ENCODE data around the gene P3H3. TPM values are rescaled to one million over a fixed set of nuclear protein-coding genes. Genes with fewer than 3 reads are reported as not detected.

P3H3 gene, protein sequence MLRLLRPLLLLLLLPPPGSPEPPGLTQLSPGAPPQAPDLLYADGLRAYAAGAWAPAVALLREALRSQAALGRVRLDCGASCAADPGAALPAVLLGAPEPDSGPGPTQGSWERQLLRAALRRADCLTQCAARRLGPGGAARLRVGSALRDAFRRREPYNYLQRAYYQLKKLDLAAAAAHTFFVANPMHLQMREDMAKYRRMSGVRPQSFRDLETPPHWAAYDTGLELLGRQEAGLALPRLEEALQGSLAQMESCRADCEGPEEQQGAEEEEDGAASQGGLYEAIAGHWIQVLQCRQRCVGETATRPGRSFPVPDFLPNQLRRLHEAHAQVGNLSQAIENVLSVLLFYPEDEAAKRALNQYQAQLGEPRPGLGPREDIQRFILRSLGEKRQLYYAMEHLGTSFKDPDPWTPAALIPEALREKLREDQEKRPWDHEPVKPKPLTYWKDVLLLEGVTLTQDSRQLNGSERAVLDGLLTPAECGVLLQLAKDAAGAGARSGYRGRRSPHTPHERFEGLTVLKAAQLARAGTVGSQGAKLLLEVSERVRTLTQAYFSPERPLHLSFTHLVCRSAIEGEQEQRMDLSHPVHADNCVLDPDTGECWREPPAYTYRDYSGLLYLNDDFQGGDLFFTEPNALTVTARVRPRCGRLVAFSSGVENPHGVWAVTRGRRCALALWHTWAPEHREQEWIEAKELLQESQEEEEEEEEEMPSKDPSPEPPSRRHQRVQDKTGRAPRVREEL
- polyA plus RNA-seq (2011; rRNA removed), result 45.5 and 65.3 TPM in 2 replicates
- polyA minus RNA-seq (2011; rRNA and poly(A)+ RNA removed), result 29.9 and 33.6 TPM in 2 replicates

DNA sequence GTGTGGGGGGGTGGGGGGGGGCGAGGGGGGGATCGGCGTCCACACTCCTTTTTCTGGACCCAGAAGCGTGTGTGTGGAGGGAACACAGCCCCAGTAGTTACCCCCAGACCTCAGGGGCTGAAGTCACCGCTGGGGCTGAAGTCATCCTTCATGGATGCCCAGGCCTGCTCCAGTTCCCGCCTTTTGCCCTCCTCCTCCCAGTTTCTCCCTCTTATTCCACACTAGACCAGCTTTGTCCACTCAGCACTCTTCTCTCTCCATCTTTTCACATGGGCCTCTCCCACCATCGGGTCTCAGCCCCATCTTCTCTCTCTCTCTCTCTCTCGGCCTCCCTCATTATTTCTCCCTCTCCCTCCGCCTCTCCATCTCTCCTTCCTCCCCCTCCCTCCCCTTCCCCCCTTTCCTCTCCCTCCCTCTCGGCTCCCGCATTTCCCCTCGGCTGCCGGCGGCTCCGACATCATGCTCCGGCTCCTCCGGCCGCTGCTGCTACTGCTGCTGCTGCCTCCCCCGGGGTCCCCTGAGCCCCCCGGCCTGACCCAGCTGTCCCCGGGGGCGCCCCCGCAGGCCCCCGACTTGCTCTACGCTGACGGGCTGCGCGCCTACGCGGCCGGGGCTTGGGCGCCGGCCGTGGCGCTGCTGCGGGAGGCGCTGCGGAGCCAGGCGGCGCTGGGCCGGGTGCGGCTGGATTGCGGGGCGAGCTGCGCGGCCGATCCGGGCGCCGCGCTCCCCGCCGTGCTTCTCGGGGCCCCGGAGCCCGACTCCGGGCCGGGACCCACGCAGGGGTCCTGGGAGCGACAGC is at the start of gene P3H3:
Gene P3H3 (plus strand): TSS at position 426 of the 799 bp plus-strand sequence. CDS start 34 bp downstream, at position 460.
- H3K27me3 ChIP-seq (ENCODE audit: control insufficient read depth, insufficient read depth, low read length), result no peaks in the 10 kb centered on the region
- no peak for DNase-seq (ENCODE audit: low read depth, low spot score)
- H3K27ac ChIP-seq (ENCODE audit: low read depth, low read length), result peak within 1 kb of the TSS; percentile 82
- CTCF ChIA-PET, result interaction anchor here (0.6 to 11.8 kb wide), 6 partner anchors 15 to 291 kb away, joined by 3 to 165 read pairs (median 4); partner anchors contain the start of gene MLF2
- peak within 1 kb of the TSS; percentile 91 for H3K4me3 ChIP-seq (ENCODE audit: low read depth, low read length)
- POLR2A ChIA-PET, result interaction anchor here (0.5 to 3.6 kb wide), 11 partner anchors 13 to 294 kb away, joined by 3 to 26 read pairs (median 4); partner anchors contain the start of genes CDCA3, GAPDH, GNB3 and MLF2
- TF ChIP-seq, protein P1, sequence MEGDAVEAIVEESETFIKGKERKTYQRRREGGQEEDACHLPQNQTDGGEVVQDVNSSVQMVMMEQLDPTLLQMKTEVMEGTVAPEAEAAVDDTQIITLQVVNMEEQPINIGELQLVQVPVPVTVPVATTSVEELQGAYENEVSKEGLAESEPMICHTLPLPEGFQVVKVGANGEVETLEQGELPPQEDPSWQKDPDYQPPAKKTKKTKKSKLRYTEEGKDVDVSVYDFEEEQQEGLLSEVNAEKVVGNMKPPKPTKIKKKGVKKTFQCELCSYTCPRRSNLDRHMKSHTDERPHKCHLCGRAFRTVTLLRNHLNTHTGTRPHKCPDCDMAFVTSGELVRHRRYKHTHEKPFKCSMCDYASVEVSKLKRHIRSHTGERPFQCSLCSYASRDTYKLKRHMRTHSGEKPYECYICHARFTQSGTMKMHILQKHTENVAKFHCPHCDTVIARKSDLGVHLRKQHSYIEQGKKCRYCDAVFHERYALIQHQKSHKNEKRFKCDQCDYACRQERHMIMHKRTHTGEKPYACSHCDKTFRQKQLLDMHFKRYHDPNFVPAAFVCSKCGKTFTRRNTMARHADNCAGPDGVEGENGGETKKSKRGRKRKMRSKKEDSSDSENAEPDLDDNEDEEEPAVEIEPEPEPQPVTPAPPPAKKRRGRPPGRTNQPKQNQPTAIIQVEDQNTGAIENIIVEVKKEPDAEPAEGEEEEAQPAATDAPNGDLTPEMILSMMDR (IDR thresholded peaks at IDR 0.05; ENCODE audit: low read depth, low read length), result no peak
- no peaks in the 10 kb centered on the region; the same call in 1 of the 2 replicates for H3K9me3 ChIP-seq (ENCODE audit: control insufficient read depth, insufficient read depth, low read length)

DNA sequence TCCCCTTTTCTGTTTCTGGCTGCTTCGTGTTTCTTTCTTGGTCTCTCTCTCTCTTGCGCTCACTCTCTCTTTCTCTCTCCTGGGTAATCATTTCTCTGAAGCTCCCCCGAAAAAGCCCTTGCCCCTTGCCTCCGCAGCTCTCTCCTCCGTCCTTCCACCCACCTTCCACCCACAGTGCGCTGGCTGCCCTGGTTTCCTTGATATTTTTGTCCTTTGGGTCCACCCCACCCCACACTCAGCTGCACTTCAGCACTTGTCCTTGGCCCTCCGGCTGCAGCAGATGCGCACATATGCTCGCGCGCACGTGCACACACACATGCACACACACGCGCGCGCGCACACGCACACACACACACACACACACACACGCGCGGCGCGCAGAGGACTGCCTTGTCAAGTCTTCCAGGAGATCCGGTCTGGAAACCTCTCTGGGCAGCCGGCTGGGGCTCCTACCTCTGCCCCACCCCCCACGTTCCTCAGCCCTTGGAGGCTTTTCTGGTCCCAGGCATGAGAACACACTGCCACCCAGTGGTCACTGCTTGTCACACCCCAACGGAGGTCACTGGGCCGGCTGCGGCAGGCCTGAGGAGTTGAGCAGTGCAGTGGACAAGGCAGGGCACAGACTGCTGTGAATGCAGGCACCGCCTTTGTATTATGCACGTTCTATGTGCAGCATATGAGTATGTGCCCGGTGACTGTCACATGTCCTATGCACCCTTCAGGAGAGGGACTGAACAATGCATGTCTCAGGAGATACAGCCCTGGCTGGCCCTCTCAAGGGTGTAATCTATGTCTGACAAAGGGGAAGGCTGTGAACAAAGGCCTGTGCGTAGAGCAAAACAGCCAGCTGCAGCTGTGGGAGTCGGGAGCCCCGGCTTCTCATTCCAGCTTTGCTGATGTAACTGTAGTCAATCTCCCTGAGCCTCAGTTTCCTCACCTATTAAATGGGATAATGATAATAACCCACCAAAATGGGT is 49.3 kb upstream of the P3H3 start:
- ChIA-PET CTCF (interaction anchor here (0.6 to 7.6 kb wide), 13 partner anchors 8 to 148 kb away, joined by 3 to 124 read pairs (median 3); partner anchors contain the start of genes CD4, MLF2 and PTMS), POLR2A (interaction anchor here (0.5 to 5.4 kb wide), 6 partner anchors 10 to 242 kb away, joined by 4 to 33 read pairs (median 5); partner anchors contain the start of genes MLF2 and PTMS)
- Histone ChIP-seq H3K9me3 (ENCODE audit: control insufficient read depth, insufficient read depth, low read length) (no peaks in the 10 kb centered on the region), H3K4me3 (ENCODE audit: low read depth, low read length) (peak overlapping the region; percentile 55), H3K27me3 (ENCODE audit: control insufficient read depth, insufficient read depth, low read length) (no peaks in the 10 kb centered on the region), H3K27ac (ENCODE audit: low read depth, low read length) (peak overlapping the region; percentile 39)
- TF ChIP-seq, protein P1 (IDR thresholded peaks at IDR 0.05; ENCODE audit: low read depth, low read length), result peak; percentile 92
- DNase-seq (ENCODE audit: low read depth, low spot score), result peak; percentile 85

DNA sequence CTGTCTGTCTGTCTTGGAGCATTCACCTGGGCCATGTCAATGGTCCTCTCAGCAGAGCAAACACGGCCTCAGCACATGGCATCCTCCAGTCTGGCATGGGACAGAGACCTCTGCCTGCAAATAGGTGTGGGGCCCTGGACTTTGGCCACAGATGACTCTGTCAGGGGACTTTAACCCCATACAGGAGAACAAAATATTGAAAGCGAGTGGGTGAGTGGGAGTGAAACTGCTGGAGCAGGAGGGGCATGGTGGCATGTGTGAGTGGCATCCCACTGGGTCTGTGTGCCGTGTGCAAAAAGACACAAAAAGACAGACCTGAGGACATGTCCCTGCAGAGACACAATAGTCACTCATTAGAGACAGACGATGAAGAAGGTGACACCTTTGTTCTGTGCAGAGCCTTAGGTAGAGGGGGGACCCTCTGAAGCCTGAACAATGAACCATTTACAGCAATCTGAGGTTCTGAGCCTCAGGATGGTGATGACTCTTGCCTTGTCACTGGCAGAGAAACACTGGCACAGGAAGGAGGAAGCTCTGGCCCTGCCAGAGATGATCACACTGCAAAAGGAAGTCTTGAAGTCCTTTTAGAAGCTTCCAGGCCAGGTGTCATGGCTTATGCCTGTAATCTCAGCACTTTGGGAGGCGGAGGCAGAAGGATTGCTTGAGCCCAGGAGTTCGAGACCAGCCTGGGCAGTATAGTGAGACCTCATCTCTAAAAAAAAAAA is 48.3 kb upstream of the P3H3 start:
- Histone ChIP-seq H3K27me3 (ENCODE audit: control insufficient read depth, insufficient read depth, low read length) (no peaks in the 10 kb centered on the region), H3K9me3 (ENCODE audit: control insufficient read depth, insufficient read depth, low read length) (no peaks in the 10 kb centered on the region), H3K4me3 (ENCODE audit: low read depth, low read length) (no peak overlapping the region), H3K27ac (ENCODE audit: low read depth, low read length) (no peak overlapping the region)
- CTCF ChIA-PET, result interaction anchor here (1.0 to 7.6 kb wide), 6 partner anchors 9 to 193 kb away, joined by 3 to 124 read pairs (median 10); partner anchors contain the start of genes MLF2 and PTMS
- DNase-seq (ENCODE audit: low read depth, low spot score), result no peak
- POLR2A ChIA-PET, result no interaction called here
- TF ChIP-seq, protein P1 (IDR thresholded peaks at IDR 0.05; ENCODE audit: low read depth, low read length), result no peak

Data from AG04450 (cell line).